HepG2 (cell line): ENCODE measurements around the gene FGGY. TPM values are rescaled to one million over a fixed set of nuclear protein-coding genes. Genes with fewer than 3 reads are reported as not detected.

Experiments
- ARNT2 ChIP-seq: sonication (generic); formaldehyde crosslinking; IDR thresholded peaks from 2 replicates; pipeline ENCODE4 v1.8.0; 2022; ENCODE audit warnings: mild to moderate bottlenecking, low read depth, missing genetic modification reagents, moderate library complexity
- BRD4 ChIP-seq: sonication (generic); formaldehyde crosslinking; IDR thresholded peaks from 2 replicates; pipeline ENCODE4 v1.4.0; 2020; ENCODE audit warnings: missing genetic modification reagents
- FLYWCH1 ChIP-seq: sonication (generic); formaldehyde crosslinking; IDR thresholded peaks from 2 replicates; pipeline ENCODE4 v1.8.1; 2023; ENCODE audit warnings: mild to moderate bottlenecking, missing genetic modification reagents
- KLF12 ChIP-seq: sonication (generic); formaldehyde crosslinking; IDR thresholded peaks from 2 replicates; pipeline ENCODE4 v1.4.0; 2020; ENCODE audit warnings: missing genetic modification reagents, borderline replicate concordance
- MBNL3 ChIP-seq: fragments of 250-450 bp; sonication (Bioruptor Pico); conservative IDR thresholded peaks from 2 replicates; pipeline ENCODE4 v1.8.0; 2022; ENCODE audit warnings: mild to moderate bottlenecking, inconsistent platforms
- NAIF1 ChIP-seq: sonication (generic); formaldehyde crosslinking; IDR thresholded peaks from 2 replicates; pipeline ENCODE4 v1.5.0; 2020; ENCODE audit warnings: mild to moderate bottlenecking, missing genetic modification reagents, borderline replicate concordance
- ONECUT2 ChIP-seq: sonication (generic); formaldehyde crosslinking; IDR thresholded peaks from 2 replicates; pipeline ENCODE4 v1.4.0; 2020; ENCODE audit warnings: missing genetic modification reagents
- SMAD3 ChIP-seq: sonication (generic); formaldehyde crosslinking; IDR thresholded peaks from 2 replicates; pipeline ENCODE4 v1.4.0; 2020; ENCODE audit warnings: missing genetic modification reagents
- SYNCRIP ChIP-seq: fragments of 200-400 bp; formaldehyde crosslinking; IDR thresholded peaks from 2 replicates; pipeline ENCODE4 v1.6.1; 2018; ENCODE audit warnings: mild to moderate bottlenecking, low read depth, low read length; ENCODE audit not compliant: insufficient read depth
- XRCC5 ChIP-seq: fragments of 200-400 bp; formaldehyde crosslinking; optimal IDR thresholded peaks from 2 replicates; pipeline ENCODE3; 2017; ENCODE audit warnings: mild to moderate bottlenecking, low read length
- ZBTB7A ChIP-seq: sonication (generic); formaldehyde crosslinking; IDR thresholded peaks from 2 replicates; pipeline ENCODE4 v1.8.0; 2022; ENCODE audit warnings: mild to moderate bottlenecking, missing genetic modification reagents
- ZFP37 ChIP-seq: sonication (generic); formaldehyde crosslinking; IDR thresholded peaks from 2 replicates; pipeline ENCODE4 v1.4.0; 2020; ENCODE audit warnings: missing genetic modification reagents, borderline replicate concordance
- ZNF329 ChIP-seq: sonication (generic); formaldehyde crosslinking; IDR thresholded peaks from 2 replicates; pipeline ENCODE4 v1.9.0; 2021; ENCODE audit warnings: low read depth, mild to moderate bottlenecking, missing genetic modification reagents
- ZNF446 ChIP-seq: sonication (generic); formaldehyde crosslinking; IDR thresholded peaks from 2 replicates; pipeline ENCODE4 v1.5.0; 2020; ENCODE audit warnings: mild to moderate bottlenecking, missing genetic modification reagents
- ZNF564 ChIP-seq: sonication (generic); formaldehyde crosslinking; IDR thresholded peaks from 2 replicates; pipeline ENCODE4 v1.8.1; 2023; ENCODE audit warnings: mild to moderate bottlenecking, missing genetic modification reagents
- ZNF614 ChIP-seq: IDR thresholded peaks from 2 replicates; pipeline ENCODE4 v1.6.1; 2018; ENCODE audit warnings: missing biosample characterization, missing genetic modification reagents, inconsistent platforms, borderline replicate concordance
- ZNF720 ChIP-seq: sonication (generic); formaldehyde crosslinking; IDR thresholded peaks from 2 replicates; pipeline ENCODE4 v1.4.0; 2020; ENCODE audit warnings: missing genetic modification reagents
- ZNF761 ChIP-seq: sonication (generic); formaldehyde crosslinking; conservative IDR thresholded peaks from 2 replicates; pipeline ENCODE4 v1.4.0; 2020; ENCODE audit warnings: mild to moderate bottlenecking, missing genetic modification reagents
- polyA plus RNA-seq, 8 experiments: library from polyadenylated mRNA; depleted of rRNA in 3 of 8; stranded (reverse) in 7 of 8; unstranded in 1 of 8; fragments of >200 nt; fragmentation: Illumina TruSeq in 4 of 8; extraction: Trizol in 4 of 8; gene quantifications; 2 replicates each; pipeline versions ENCODE4 v1.2.1 to v1.2.3, GENCODE V29; 2011 to 2016; ENCODE audit warnings: low read depth in 4 of 8, missing spikeins in 1 of 8, mixed read lengths in 1 of 8; ENCODE audit not compliant: insufficient read depth in 1 of 8
- total RNA-seq, 5 experiments: library from RNA; depleted of rRNA; stranded (reverse); fragments of >200 nt; fragmentation: Illumina TruSeq; extraction: Trizol; gene quantifications; 2 replicates each; pipeline ENCODE4 v1.2.3, GENCODE V29; 2016; ENCODE audit warnings: low read depth in 1 of 5
- TF ChIP-seq, protein P1 (sequence below): sonication (generic); formaldehyde crosslinking; IDR thresholded peaks from 2 replicates; pipeline ENCODE4 v1.5.1; 2020; ENCODE audit warnings: mild to moderate bottlenecking, missing genetic modification reagents, moderate library complexity
- TF ChIP-seq, protein P2 (sequence below): sonication (generic); formaldehyde crosslinking; IDR thresholded peaks from 2 replicates; pipeline ENCODE4 v1.8.0; 2022; ENCODE audit warnings: low read depth, missing genetic modification reagents
- TF ChIP-seq, protein P3 (sequence below): sonication (generic); formaldehyde crosslinking; IDR thresholded peaks from 2 replicates; pipeline ENCODE4 v1.9.0; 2021; ENCODE audit warnings: missing genetic modification reagents, borderline replicate concordance
- TF ChIP-seq, protein P4 (sequence below): IDR thresholded peaks from 2 replicates; pipeline ENCODE4 v1.6.1; 2016; ENCODE audit warnings: low read depth, control low read depth
- TF ChIP-seq, protein P5 (sequence below): sonication (generic); formaldehyde crosslinking; IDR thresholded peaks from 2 replicates; pipeline ENCODE4 v1.4.0; 2020; ENCODE audit warnings: missing genetic modification reagents

The FGGY gene
- total and polyA plus RNA-seq, 2 of the 13 experiments (the other 11 are each of a cell fraction or from before 2014, with no cell fraction given) = 15.7 to 27.5 TPM

DNA sequence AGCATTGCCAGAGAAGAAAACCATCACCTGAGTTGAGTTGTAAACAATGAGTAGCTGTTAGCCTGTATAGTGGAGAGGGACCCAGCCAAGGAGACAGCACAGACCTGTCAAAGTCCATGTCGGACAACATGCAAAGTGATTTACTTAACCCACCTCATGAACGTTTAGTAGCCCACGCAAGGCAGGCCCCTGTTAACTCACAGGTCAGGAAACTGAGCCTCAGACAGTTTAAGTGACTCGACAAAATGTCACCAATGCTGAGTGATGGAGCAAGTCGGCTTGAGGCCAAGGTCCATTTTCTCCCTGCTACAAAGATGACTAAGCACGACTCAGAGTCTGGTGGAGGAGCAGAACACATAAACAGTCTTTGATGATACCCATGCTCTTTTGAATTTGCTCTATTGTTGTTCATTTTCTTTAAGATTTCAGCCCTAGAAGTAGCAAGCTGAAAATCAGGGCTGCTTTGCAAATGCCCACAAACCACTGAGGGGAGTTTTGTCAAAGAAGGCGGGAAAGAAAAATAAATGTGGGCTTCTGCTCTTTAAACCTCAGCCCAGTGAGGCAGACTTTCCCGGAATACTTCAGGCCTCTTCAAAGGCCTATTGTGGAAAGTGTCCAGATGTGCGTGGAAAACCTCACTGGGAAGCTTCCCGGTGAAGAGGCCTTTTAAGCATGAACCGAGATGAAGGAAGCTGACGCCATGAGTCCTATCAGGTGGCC is 434.0 kb downstream of the FGGY start (continued):
- TF ChIP-seq, protein P1, sequence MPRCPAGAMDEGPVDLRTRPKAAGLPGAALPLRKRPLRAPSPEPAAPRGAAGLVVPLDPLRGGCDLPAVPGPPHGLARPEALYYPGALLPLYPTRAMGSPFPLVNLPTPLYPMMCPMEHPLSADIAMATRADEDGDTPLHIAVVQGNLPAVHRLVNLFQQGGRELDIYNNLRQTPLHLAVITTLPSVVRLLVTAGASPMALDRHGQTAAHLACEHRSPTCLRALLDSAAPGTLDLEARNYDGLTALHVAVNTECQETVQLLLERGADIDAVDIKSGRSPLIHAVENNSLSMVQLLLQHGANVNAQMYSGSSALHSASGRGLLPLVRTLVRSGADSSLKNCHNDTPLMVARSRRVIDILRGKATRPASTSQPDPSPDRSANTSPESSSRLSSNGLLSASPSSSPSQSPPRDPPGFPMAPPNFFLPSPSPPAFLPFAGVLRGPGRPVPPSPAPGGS (CRISPR knock-in tag) = no peak
- TF ChIP-seq XRCC5 (no peak), ZNF720 (CRISPR knock-in tag) (no peak), ZNF446 (CRISPR knock-in tag) (no peak), ONECUT2 (no peak), ZNF614 (no peak), ARNT2 (no peak), ZNF564 (CRISPR knock-in tag) (no peak), SMAD3 (CRISPR knock-in tag) (no peak; the same call in 1 of the 2 replicates), BRD4 (CRISPR knock-in tag) (no peak), ZNF329 (CRISPR knock-in tag) (no peak), NAIF1 (CRISPR knock-in tag) (no peak), FLYWCH1 (CRISPR knock-in tag) (no peak), SYNCRIP (no peak), KLF12 (CRISPR knock-in tag) (no peak), MBNL3 (no peak), ZBTB7A (CRISPR knock-in tag) (no peak), ZNF761 (CRISPR knock-in tag) (no peak), ZFP37 (no peak)
- TF ChIP-seq, protein P2, sequence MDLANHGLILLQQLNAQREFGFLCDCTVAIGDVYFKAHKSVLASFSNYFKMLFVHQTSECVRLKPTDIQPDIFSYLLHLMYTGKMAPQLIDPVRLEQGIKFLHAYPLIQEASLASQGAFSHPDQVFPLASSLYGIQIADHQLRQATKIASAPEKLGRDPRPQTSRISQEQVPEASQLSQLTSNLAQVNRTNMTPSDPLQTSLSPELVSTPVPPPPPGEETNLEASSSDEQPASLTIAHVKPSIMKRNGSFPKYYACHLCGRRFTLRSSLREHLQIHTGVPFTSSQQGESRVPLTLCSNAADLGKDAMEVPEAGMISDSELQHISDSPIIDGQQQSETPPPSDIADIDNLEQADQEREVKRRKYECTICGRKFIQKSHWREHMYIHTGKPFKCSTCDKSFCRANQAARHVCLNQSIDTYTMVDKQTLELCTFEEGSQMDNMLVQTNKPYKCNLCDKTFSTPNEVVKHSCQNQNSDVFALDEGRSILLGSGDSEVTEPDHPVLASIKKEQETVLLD (CRISPR knock-in tag) = no peak
- TF ChIP-seq, protein P3, sequence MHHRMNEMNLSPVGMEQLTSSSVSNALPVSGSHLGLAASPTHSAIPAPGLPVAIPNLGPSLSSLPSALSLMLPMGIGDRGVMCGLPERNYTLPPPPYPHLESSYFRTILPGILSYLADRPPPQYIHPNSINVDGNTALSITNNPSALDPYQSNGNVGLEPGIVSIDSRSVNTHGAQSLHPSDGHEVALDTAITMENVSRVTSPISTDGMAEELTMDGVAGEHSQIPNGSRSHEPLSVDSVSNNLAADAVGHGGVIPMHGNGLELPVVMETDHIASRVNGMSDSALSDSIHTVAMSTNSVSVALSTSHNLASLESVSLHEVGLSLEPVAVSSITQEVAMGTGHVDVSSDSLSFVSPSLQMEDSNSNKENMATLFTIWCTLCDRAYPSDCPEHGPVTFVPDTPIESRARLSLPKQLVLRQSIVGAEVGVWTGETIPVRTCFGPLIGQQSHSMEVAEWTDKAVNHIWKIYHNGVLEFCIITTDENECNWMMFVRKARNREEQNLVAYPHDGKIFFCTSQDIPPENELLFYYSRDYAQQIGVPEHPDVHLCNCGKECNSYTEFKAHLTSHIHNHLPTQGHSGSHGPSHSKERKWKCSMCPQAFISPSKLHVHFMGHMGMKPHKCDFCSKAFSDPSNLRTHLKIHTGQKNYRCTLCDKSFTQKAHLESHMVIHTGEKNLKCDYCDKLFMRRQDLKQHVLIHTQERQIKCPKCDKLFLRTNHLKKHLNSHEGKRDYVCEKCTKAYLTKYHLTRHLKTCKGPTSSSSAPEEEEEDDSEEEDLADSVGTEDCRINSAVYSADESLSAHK = no peak
- TF ChIP-seq, protein P4, sequence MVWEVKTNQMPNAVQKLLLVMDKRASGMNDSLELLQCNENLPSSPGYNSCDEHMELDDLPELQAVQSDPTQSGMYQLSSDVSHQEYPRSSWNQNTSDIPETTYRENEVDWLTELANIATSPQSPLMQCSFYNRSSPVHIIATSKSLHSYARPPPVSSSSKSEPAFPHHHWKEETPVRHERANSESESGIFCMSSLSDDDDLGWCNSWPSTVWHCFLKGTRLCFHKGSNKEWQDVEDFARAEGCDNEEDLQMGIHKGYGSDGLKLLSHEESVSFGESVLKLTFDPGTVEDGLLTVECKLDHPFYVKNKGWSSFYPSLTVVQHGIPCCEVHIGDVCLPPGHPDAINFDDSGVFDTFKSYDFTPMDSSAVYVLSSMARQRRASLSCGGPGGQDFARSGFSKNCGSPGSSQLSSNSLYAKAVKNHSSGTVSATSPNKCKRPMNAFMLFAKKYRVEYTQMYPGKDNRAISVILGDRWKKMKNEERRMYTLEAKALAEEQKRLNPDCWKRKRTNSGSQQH (CRISPR knock-in tag) = peak; percentile 7; the same call in 1 of the 2 replicates
- TF ChIP-seq, protein P5, sequence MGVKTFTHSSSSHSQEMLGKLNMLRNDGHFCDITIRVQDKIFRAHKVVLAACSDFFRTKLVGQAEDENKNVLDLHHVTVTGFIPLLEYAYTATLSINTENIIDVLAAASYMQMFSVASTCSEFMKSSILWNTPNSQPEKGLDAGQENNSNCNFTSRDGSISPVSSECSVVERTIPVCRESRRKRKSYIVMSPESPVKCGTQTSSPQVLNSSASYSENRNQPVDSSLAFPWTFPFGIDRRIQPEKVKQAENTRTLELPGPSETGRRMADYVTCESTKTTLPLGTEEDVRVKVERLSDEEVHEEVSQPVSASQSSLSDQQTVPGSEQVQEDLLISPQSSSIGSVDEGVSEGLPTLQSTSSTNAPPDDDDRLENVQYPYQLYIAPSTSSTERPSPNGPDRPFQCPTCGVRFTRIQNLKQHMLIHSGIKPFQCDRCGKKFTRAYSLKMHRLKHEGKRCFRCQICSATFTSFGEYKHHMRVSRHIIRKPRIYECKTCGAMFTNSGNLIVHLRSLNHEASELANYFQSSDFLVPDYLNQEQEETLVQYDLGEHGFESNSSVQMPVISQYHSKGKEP = no peak
